ENCODE measurements around the gene LRCH1. TPM values are rescaled to one million over a fixed set of nuclear protein-coding genes. Genes with fewer than 3 reads are reported as not detected.

LRCH1 gene
- total and polyA plus RNA-seq, 2 of the 13 experiments (the other 11 are each of a cell fraction or from before 2014, with no cell fraction given) = 4.1 to 12.6 TPM

GRCh38 chr13:46587807-46588418, 34.9 kb downstream of the LRCH1 start:
- Histone ChIP-seq H3K4me2 (ENCODE audit: low read depth, low read length) (no peak overlapping the region), H3K9me3 (ENCODE audit: low read length) (no peaks in the 10 kb centered on the region), H3K4me3 (replicated peaks in 1 of 3; ENCODE audit: insufficient read depth in 1 of 3, low read depth in 2 of 3, low read length in 3 of 3) (no peak overlapping the region), H3K36me3 (replicated peaks in 1 of 2; ENCODE audit: control insufficient read depth in 1 of 2, insufficient read depth in 2 of 2, low read length in 2 of 2) (no peaks in the 10 kb centered on the region), H4K20me1 (ENCODE audit: insufficient read depth, low read length) (peaks cover 27% of the 10 kb centered on the region), H2AFZ (ENCODE audit: low read length) (no peak overlapping the region), H3K27me3 (ENCODE audit: control insufficient read depth in 1 of 2, insufficient read depth in 2 of 2, low read length in 2 of 2) (no peaks in the 10 kb centered on the region), H3K79me2 (ENCODE audit: insufficient read depth, low read length) (peaks cover 75% of the 10 kb centered on the region), H3K27ac (ENCODE audit: extremely low read length, insufficient read depth, low read length) (no peak overlapping the region), H3K9ac (ENCODE audit: insufficient read depth, low read depth, low read length) (no peak overlapping the region), H3K4me1 (ENCODE audit: insufficient read depth, low read length) (peaks cover 41% of the 10 kb centered on the region)
- DNase-seq (ENCODE audit: low spot score) (no peak), FAIRE-seq (no peak), ATAC-seq (no peak)
- no TSS peak for BruUV-seq (replicated peaks)
- POLR2A ChIA-PET = no interaction called here
- intact Hi-C loops (cut with micrococcal nuclease; ENCODE audit: unreplicated experiment) = no loop called here
- in situ Hi-C loops (cut with HindIII; ENCODE audit: extremely low pct_ligation_motif_present, low pct_unique_long_range_greater_than_20kb) = no loop called here
- TF ChIP-seq ZNF761 (CRISPR knock-in tag; conservative IDR thresholded peaks at IDR 0.05) (no peak), ZNF143 (CRISPR knock-in tag; IDR thresholded peaks at IDR 0.05) (no peak), RFX5 (IDR thresholded peaks at IDR 0.05; ENCODE audit: low read depth, low read length) (no peak), ZNF839 (CRISPR knock-in tag; IDR thresholded peaks at IDR 0.05; ENCODE audit: borderline replicate concordance) (no peak), NR2F2 (IDR thresholded peaks at IDR 0.05; ENCODE audit: borderline replicate concordance, low read depth) (no peak), TFAP4 (IDR thresholded peaks at IDR 0.05; ENCODE audit: borderline replicate concordance, low read depth) (no peak), RBM22 (optimal IDR thresholded peaks at IDR 0.05; ENCODE audit: low read length) (no peak), ZNF746 (CRISPR knock-in tag; IDR thresholded peaks at IDR 0.05) (no peak), HIC2 (CRISPR knock-in tag; IDR thresholded peaks at IDR 0.05; ENCODE audit: low read depth) (no peak), TFDP1 (CRISPR knock-in tag; IDR thresholded peaks at IDR 0.05; ENCODE audit: borderline replicate concordance) (no peak), ATM (IDR thresholded peaks at IDR 0.05; ENCODE audit: borderline replicate concordance) (no peak)
- WGBS (ENCODE audit: low lambda C conversion rate) = 80% methylated on average over 4 of the region's 4 CpGs
- CTCF ChIA-PET (ENCODE audit: low intra/inter-chr PET ratio, low total read pairs) = no interaction called here

Measured in HepG2 (cell line).